NCI-H1436 treated with DMSO at 0.1 percent for 48 hours (cell line): Measurements from ENCODE around the gene CMTR1.

Experiments used
- DNase-seq: peaks from one replicate; lab custom pipeline; 2025; lab: John Stamatoyannopoulos, UW

Gene CMTR1

GRCh38 chr6:37477656-37478435 is 44.8 kb downstream of the CMTR1 start:
- DNase-seq: no peak

GRCh38 chr6:37478827-37479226 is 45.8 kb downstream of the CMTR1 start:
- DNase-seq: no peak

GRCh38 chr6:37479266-37479854 is 46.3 kb downstream of the CMTR1 start:
- DNase-seq: no peak

DNA sequence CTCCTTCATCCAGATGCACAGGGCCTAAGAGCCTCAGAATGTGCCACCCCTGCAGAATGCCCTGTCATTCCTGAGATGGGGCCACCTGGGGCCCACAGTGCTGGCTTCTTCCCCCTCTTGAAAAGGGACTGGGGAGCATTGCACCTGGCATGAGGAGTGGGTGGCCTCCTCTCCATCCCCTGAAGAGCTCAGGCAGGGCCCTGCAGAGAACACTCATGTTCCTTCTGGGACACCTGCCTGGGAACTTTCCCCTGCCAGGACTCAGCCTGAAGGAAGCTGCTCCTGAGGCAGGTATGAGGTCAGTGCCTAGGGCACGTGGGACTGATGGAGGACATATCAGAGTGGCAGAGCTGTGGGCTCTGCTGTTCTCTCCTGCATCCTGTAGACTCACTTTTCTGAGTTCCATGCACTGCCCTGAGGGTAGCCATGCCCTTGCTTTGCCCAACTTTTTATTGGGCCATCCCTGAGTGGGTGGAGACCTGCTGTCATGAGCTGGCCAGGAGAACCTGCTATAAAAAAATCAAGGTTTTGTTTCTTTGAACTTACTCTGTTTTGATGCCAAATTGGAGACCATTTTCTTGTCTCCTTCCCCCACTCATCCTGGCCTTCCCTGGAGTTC is 47.2 kb downstream of the CMTR1 start:
- DNase-seq: no peak

GRCh38 chr6:37480951-37481534 is 48.0 kb downstream of the CMTR1 start:
- DNase-seq: no peak

GRCh38 chr6:37481711-37482605 is 48.9 kb downstream of the CMTR1 start:
- no peak for DNase-seq

DNA sequence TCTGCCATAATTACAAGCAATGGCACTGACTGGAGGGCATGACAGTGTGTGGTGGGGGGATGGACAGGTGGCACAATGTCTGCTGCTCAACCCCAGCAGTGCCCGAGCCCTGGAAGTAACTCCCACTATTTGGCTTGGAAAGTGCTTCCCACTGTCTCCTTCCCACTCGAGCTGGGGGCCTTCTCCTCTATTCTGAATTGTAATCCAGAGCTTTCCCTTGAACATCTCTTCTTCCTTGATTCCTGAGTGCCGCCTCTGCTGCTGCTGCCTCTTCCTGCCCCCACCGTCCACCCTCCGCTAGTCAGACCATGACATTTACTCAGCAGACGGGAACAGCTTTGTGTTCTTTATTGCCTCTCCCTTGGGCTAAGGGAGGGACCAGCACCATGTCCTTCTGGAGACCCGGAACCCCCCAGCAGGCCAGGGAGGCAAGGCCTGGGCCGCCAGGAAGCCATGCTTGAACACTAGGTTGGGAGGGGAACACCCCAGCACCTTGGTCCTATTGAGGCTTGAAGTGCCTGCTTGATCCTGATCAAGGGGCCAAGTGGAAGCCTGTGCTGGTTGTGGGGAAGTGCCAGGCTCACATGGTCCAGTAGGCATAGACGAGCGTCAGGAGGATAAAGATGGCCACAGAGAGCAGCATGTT is 49.7 kb downstream of the CMTR1 start:
- no peak for DNase-seq

- no peak for DNase-seq
Observed at GRCh38 chr6:37483252-37483901, 50.4 kb downstream of the CMTR1 start.

DNA sequence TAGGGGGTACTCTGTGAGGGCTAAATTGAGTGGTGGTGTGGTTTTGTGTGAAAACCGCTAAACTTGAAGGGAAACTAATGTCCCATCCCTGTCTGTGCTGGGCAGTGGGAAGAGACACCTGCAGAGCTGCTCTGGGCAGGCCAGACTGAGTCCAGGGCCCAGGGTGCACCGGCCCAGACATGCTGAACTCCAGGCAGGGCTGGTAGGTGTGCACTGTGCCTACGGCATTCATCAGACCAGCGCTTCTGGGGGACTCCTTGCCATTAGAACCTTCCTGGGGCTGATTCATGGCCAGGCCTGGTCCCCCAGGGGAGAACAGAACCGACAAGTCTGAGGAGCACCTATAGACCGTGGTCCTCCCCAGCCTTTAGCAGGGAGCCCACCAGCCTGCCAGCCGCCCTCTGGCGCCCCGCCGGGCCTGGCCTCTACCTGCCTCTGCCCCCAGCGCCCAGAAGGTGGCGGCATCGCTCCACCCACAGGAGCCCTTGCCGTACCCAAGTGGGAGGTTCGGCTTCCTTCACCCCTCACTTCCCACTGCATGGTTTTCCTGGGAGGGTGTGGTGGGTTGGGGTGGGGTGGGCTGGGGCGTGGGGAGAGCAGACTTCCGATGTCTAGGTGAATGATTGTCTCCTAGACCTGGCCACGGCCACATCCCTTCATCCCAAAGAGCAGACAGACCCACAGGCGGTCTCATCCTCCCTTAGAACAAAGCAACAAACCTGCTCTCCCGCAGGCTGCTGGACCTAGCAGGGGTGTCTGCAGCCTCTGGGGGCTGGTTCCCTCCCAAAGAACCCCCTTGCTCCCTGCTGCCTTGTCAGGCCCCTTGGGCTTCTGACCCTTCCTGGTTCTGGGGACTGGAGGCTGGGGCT is 51.1 kb downstream of the CMTR1 start:
- no peak for DNase-seq

DNA sequence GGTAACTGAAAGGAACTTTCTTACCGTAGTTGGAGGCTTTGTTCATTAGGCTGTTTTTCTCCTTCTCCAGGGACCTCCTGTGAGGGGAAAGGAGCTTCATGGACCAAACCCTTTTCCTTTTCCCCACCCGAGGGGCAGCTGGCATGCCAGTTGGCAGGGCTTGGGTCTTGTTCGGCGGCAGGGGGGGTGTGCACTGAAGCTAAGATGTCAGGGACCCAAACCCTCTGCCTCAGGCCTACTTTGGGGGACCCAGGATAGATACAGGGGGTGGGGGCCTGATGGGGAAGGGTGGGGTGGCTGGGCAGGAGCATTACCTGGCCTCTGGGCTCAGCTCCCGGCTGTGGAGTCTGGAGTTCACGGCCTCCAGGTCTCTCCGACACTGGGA is 51.8 kb downstream of the CMTR1 start:
- DNase-seq: no peak

DNA sequence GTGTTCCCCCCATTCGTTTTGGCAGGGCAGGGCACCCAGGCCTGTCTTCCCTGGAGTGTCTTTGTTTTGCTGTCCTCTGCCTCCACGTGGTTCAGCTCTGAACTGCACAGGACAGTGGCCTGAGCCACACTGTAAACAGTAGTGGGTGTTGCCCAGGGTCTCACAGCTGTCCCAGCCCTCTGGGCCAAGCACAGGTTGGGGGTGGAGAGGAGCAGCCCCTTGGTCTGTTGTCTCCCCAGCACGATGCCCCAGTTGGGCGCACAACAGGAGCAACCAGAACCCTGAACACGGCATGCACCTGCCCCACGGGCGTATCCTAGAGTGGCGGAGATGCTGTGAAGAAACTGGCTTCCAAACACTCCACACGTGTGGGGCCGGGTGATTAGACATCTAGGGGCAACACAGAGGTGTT is 52.3 kb downstream of the CMTR1 start:
- DNase-seq: no peak

DNA sequence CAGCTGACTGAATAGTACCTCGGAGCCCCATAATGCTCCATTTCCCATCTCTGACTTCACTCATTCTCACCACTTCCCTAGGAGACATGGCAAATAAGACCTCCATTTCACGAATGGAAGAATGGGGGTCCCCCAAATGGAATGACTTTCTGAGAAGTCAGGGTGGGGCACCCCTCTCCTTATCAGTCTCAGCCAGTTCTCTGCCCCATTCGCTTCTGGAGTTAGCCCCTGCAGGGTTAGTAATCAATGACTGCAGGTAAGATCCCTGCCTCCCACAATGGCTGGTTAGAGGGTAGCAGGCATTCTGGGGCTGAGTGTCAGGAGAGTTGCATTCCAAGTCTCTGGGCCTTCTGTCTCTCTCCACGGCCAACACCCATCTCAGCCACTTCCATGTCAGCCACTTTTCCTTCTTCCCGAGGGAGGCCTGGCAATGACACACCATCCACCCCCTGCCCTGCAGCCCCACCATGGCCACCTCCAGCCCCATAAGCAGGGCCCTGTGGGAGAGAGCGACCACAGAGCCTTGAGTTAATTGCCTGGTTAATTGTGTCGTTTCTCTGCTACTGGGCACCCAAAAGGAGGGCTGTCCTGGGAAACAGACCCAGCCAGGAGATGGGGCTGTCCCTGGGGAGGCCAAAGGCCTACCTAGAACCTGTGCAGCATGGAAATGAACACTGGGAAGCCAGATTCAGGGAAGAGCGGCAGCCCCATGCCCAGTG is 53.3 kb downstream of the CMTR1 start:
- no peak for DNase-seq

DNA sequence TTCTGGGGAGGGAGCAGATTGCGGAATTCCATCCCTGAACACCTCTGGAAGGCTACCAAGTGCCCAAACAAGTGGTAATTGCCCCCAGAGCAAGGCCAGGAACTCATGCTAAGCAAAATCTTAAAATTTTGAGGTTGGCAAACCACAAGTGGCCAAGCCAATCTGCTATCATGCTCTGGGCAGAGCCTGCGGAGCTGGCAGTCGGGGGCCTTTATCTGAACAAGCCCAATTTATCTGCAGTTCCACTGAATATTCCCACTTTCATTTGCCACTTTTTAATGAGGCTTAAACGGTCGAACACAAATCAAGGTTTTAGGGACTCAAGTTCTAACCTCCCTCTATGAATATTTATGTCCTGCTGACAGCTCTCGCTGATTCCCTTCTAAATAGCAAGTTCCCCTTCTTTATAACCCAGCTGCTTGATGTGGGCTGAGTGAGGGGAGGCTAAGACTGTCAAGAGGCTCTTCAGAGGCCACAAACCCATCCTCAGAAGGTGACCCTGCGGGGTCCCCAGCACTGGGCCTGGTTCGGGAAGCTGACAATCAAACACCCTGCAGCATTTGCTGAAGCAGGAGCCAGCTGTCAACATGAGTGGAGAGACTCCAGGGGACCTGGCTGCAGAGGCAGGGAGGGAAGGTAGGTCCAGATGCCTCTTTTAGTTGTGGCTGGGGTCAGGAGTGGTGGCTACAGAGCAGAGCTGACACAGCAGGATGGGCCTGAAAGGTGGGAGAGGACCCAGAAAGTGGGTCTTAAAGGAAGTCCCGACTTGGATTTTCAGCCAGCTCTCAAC is 54.8 kb downstream of the CMTR1 start:
- DNase-seq: no peak

DNA sequence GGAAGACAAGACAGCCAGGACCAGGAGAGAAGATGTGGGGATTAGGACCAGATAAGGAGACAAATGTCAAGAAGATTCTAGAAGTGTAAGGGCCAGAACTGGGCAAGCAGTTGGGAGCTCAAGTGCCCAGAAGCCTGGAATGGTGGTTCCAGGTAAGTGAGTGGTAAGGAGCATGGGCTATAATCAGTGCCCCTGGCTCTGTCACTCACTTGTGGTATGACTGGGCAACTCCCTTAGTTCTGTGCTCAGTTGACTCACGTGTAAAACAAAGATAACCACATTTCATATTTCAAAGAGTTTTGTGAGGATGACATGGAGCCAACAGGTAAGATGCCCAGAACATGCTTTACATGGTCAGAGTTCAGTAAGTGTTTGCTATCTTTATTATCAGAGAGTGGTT is 55.5 kb downstream of the CMTR1 start:
- no peak for DNase-seq

- DNase-seq: no peak
Observed at GRCh38 chr6:37489697-37490336, 56.8 kb downstream of the CMTR1 start.

DNA sequence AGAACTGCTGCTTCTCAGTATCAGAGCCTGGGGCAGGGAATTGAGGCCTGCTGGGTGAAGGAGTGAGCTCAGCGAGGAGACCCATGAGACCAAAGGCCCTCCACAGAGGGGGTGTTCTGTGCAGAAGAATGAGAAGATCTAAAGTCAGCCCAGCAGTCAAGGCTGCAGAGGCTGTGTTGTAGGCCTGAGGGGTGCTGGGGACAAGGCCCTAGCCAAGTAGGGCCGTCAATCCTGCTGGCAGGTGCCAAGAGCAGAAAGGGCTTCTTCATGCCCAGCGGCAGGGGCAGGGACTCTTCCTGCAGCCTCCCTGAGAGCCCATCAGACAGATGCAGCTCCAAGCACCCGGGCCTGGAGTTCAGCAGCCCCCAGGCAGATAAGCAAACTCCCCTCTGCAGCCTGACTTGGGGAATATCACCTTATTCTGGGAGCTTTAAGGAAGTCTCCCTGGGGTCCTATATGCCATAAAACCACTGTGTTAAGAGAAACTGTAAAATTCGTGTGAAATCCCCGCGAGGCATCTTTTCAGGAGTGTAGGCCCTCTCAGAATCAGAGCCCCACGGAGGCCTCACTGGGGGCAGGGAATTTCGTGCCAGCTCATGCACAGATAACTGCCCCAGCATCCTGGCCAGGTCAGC is 57.6 kb downstream of the CMTR1 start:
- DNase-seq: no peak

DNA sequence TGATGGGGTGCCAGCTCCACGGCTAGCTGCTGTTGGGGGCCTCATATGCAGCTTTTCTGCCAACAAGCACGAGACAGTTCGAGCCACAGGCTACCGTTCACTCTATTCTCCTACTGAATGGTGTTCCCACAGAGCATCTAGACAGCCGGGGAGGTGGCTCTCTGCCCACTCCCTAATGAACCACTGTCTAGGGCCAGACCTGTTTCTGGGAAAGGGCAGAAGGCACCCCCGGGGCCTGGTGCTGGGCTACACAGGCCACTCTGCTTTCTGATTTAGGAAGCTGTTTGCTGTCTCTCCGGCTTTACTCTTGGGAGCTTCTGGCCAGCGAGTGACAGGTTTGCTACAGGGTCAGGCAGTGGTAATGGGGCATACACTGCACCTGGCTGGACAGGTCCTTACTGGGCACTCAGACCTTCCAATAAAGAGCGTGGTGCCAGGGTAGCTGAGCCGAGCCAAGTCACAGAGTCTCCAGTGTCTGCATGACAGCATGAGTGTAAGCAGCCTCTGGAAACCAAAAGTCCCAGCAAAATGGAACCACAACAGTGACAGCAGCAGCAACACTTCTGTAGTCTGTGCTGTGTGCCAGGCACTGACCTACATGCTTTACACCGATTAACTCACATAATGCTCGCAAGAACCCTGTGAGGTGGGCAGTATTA is 58.3 kb downstream of the CMTR1 start:
- no peak for DNase-seq
